HL-60 (cell line): ENCODE results near the gene TAOK3.

ENCODE experiments used
- DNase-seq, 2 experiments: peaks; one replicate each; pipeline ENCODE4 v3.0.0-alpha.2; 2010 to 2020; ENCODE audit warnings: low read depth in 1 of 2, low spot score in 1 of 2
- H3K27ac ChIP-seq: fragments of 250-450 bp; sonication (Bioruptor Pico); replicated peaks from 2 replicates; pipeline ENCODE4 v1.5.1; 2020; ENCODE audit warnings: mild to moderate bottlenecking, moderate library complexity
- H3K27me3 ChIP-seq: fragments of 250-450 bp; sonication (Bioruptor Pico); 2 replicates; pipeline ENCODE4 v1.5.1; 2021; ENCODE audit warnings: mild to moderate bottlenecking, moderate library complexity; ENCODE audit not compliant: insufficient read depth, poor library complexity, severe bottlenecking
- H3K4me3 ChIP-seq: replicated peaks from 2 replicates; pipeline ENCODE4 v1.5.1; 2011; ENCODE audit warnings: mild to moderate bottlenecking, control low read depth, low read length; ENCODE audit not compliant: insufficient read depth
- CTCF ChIP-seq: IDR thresholded peaks from one replicate; pipeline ENCODE4 v1.5.1; 2011; ENCODE audit warnings: low read length, control low read depth, inconsistent platforms; ENCODE audit not compliant: insufficient read depth
- GABPA ChIP-seq: IDR thresholded peaks from 2 replicates; pipeline ENCODE4 v1.6.1; 2012; ENCODE audit warnings: low read depth
- POLR2AphosphoS5 ChIP-seq: IDR thresholded peaks from 2 replicates; pipeline ENCODE4 v1.6.1; 2012; ENCODE audit warnings: low read depth
- REST ChIP-seq: IDR thresholded peaks from 2 replicates; pipeline ENCODE4 v1.6.1; 2012; ENCODE audit warnings: low read depth; ENCODE audit not compliant: insufficient replicate concordance
- SPI1 ChIP-seq: IDR thresholded peaks from 2 replicates; pipeline ENCODE4 v1.6.1; 2012; ENCODE audit warnings: low read depth, mild to moderate bottlenecking, borderline replicate concordance

Gene TAOK3

GRCh38 chr12:118127867-118128266 lies 244.8 kb downstream of the TAOK3 start:
- Histone ChIP-seq H3K27ac (no peak overlapping the region), H3K27me3 (no peaks in the 10 kb centered on the region), H3K4me3 (no peak overlapping the region)
- TF ChIP-seq GABPA: no peak
- no peak for DNase-seq

GRCh38 chr12:118126119-118126757 lies 246.5 kb downstream of the TAOK3 start:
- H3K27me3 ChIP-seq: no peaks in the 10 kb centered on the region
- DNase-seq: no peak
- TF ChIP-seq GABPA (no peak), REST (no peak), CTCF (no peak)
- no peak overlapping the region for H3K27ac ChIP-seq
- no peak overlapping the region for H3K4me3 ChIP-seq

- TF ChIP-seq POLR2AphosphoS5 (no peak), REST (no peak), CTCF (no peak), SPI1 (no peak), GABPA (no peak)
- no peak overlapping the region for H3K27ac ChIP-seq
Measured at GRCh38 chr12:118125743-118126118, 247.0 kb downstream of the TAOK3 start.

GRCh38 chr12:118124333-118124874 lies 248.3 kb downstream of the TAOK3 start:
- H3K27me3 ChIP-seq: no peaks in the 10 kb centered on the region
- H3K27ac ChIP-seq: no peak overlapping the region
- no peak overlapping the region for H3K4me3 ChIP-seq
- TF ChIP-seq GABPA: no peak
- DNase-seq: no peak

More at GRCh38 chr12:118125743-118126118, 247.0 kb downstream of the TAOK3 start:
- no peak overlapping the region for H3K4me3 ChIP-seq
- no peaks in the 10 kb centered on the region for H3K27me3 ChIP-seq
- DNase-seq: no peak

GRCh38 chr12:118122264-118122663 lies 250.4 kb downstream of the TAOK3 start:
- Histone ChIP-seq H3K27ac (no peak overlapping the region), H3K27me3 (no peaks in the 10 kb centered on the region), H3K4me3 (no peak overlapping the region)
- DNase-seq: no peak
- TF ChIP-seq SPI1: no peak
- TF ChIP-seq REST: no peak
- no peak for TF ChIP-seq POLR2AphosphoS5
